Caco-2 (cell line): ENCODE results near the gene CFAP97. TPM values are rescaled to one million over a fixed set of nuclear protein-coding genes. Genes with fewer than 3 reads are reported as not detected.

Experiments used
- BruUV-seq: library from RNA; stranded (reverse); fragments of 400-500 nt; replicated peaks from 2 replicates; lab custom pipeline; 2021; lab: Mats Ljungman, UMichigan
- CTCF ChIA-PET: fragments of 300-600 bp; sonication (Branson Sonifier 250); formaldehyde crosslinking; loops from one replicate; lab custom pipeline; 2022; ENCODE audit warnings: antibody characterized with exemption; lab: Charles Lee
- POLR2A ChIA-PET: fragments of 300-600 bp; sonication (Branson Sonifier 250); formaldehyde crosslinking; loops from one replicate; lab custom pipeline; 2022; ENCODE audit warnings: antibody characterized with exemption; lab: Charles Lee
- DNase-seq, 2 experiments: peaks; one replicate each; pipeline versions ENCODE4 v3.0.0 to v3.0.0-alpha.2; 2020 to 2022
- H3K27me3 ChIP-seq: replicated peaks from 2 replicates; pipeline ENCODE4 v1.6.0; 2011; ENCODE audit warnings: low read length; ENCODE audit not compliant: control insufficient read depth, insufficient read depth
- H3K36me3 ChIP-seq: 2 replicates; pipeline ENCODE4 v1.5.1; 2011; ENCODE audit warnings: low read length; ENCODE audit not compliant: control insufficient read depth, insufficient read depth
- H3K4me1 ChIP-seq: fragments of 250-450 bp; sonication (Bioruptor Pico); 2 replicates; pipeline ENCODE4 v1.5.1; 2020; ENCODE audit warnings: mild to moderate bottlenecking
- H3K4me3 ChIP-seq: 2 replicates; pipeline ENCODE4 v1.5.1; 2011; ENCODE audit warnings: low read depth, mild to moderate bottlenecking, control low read depth, low read length
- H3K9me3 ChIP-seq: fragments of 250-450 bp; sonication (Bioruptor Pico); 2 replicates; pipeline ENCODE4 v1.5.1; 2020; ENCODE audit warnings: mild to moderate bottlenecking, moderate library complexity
- H3K27ac Mint-ChIP-seq: one replicate; pipeline ENCODE4 v1.8.0; 2022; ENCODE audit warnings: mixed read lengths; ENCODE audit not compliant: unreplicated experiment
- H3K27me3 Mint-ChIP-seq: one replicate; pipeline ENCODE4 v1.8.0; 2022; ENCODE audit warnings: mixed read lengths; ENCODE audit not compliant: insufficient read depth, unreplicated experiment
- H3K36me3 Mint-ChIP-seq: one replicate; pipeline ENCODE4 v1.8.0; 2022; ENCODE audit warnings: mild to moderate bottlenecking, mixed read lengths; ENCODE audit not compliant: insufficient read depth, unreplicated experiment
- H3K4me1 Mint-ChIP-seq: one replicate; pipeline ENCODE4 v1.8.0; 2022; ENCODE audit warnings: low read depth, mixed read lengths; ENCODE audit not compliant: unreplicated experiment
- H3K4me3 Mint-ChIP-seq: one replicate; pipeline ENCODE4 v1.8.0; 2022; ENCODE audit warnings: mild to moderate bottlenecking, moderate library complexity, mixed read lengths; ENCODE audit not compliant: unreplicated experiment
- H3K9me3 Mint-ChIP-seq: one replicate; pipeline ENCODE4 v1.8.0; 2022; ENCODE audit warnings: mixed read lengths; ENCODE audit not compliant: unreplicated experiment
- intact Hi-C: fragments of 100-400 bp; cut with micrococcal nuclease; formaldehyde crosslinking; loops from one replicate; pipeline ENCODE4 v1.10.0; 2022; ENCODE audit not compliant: unreplicated experiment
- total RNA-seq: library from RNA; stranded (reverse); gene quantifications from 2 replicates; pipeline ENCODE4 v1.2.3, GENCODE V29; 2022
- TF ChIP-seq, protein P1 (sequence below), 2 experiments: fragments of 200-600 bp in 1 of 2; IDR thresholded peaks; 1 replicate in 1 of 2; 2 replicates in 1 of 2; pipeline versions ENCODE4 v1.5.1 to v1.8.0; 2011 to 2022; ENCODE audit warnings: antibody characterized with exemption in 1 of 2, control low read depth in 1 of 2, inconsistent platforms in 1 of 2, low read depth in 1 of 2, low read length in 1 of 2, mild to moderate bottlenecking in 1 of 2, moderate library complexity in 1 of 2; ENCODE audit not compliant: insufficient read depth in 1 of 2, severe bottlenecking in 1 of 2, unreplicated experiment in 1 of 2

Gene CFAP97
- total RNA-seq, 1 experiment from 2014 or later = 20.3 TPM

DNA sequence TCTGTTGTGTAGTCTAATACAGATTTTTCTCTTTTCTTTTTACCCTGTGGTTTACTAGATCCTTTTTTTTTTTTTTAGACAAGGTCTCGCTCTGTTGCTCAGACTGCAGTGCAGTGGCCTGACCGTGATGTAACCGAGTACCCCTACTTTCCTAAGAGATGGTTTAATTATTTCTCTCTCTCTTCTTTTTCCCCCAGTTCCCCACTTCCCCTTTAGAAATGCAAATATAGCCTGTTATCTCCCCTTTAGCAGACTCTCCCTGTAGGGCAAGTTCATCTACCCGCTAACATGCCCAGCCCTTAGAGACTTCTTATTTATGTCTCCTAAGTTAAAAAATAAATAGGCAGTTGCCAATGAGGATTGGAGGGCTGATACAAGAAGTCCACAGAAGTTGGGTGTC, 10.1 kb upstream of the CFAP97 start:
- TF ChIP-seq, protein P1, sequence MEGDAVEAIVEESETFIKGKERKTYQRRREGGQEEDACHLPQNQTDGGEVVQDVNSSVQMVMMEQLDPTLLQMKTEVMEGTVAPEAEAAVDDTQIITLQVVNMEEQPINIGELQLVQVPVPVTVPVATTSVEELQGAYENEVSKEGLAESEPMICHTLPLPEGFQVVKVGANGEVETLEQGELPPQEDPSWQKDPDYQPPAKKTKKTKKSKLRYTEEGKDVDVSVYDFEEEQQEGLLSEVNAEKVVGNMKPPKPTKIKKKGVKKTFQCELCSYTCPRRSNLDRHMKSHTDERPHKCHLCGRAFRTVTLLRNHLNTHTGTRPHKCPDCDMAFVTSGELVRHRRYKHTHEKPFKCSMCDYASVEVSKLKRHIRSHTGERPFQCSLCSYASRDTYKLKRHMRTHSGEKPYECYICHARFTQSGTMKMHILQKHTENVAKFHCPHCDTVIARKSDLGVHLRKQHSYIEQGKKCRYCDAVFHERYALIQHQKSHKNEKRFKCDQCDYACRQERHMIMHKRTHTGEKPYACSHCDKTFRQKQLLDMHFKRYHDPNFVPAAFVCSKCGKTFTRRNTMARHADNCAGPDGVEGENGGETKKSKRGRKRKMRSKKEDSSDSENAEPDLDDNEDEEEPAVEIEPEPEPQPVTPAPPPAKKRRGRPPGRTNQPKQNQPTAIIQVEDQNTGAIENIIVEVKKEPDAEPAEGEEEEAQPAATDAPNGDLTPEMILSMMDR (IDR thresholded peaks at IDR 0.05; ENCODE audit: insufficient read depth in 1 of 2, low read depth in 1 of 2, low read length in 1 of 2, severe bottlenecking in 1 of 2, unreplicated experiment in 1 of 2) = no peak
- H3K36me3 Mint-ChIP-seq = peaks cover 4% of the 10 kb centered on the region
- 0 out of 2 replicates have a peak, but pooled peaks cover 10% of the 10 kb centered on the region for H3K4me1 ChIP-seq
- no peak overlapping the region for H3K4me3 ChIP-seq
- POLR2A ChIA-PET = no interaction called here
- DNase-seq = no peak
- H3K4me1 Mint-ChIP-seq = no peaks in the 10 kb centered on the region
- H3K4me3 Mint-ChIP-seq = no peak overlapping the region
- no peaks in the 10 kb centered on the region for H3K27me3 Mint-ChIP-seq
- H3K36me3 ChIP-seq = no peaks in the 10 kb centered on the region
- intact Hi-C loops = loop anchor here (5.0 kb wide), 1 partner anchor 73 kb away; no protein-coding TSS in a partner anchor
- H3K9me3 Mint-ChIP-seq = no peaks in the 10 kb centered on the region
- BruUV-seq = no TSS peak
- no peak overlapping the region for H3K27ac Mint-ChIP-seq
- no peaks in the 10 kb centered on the region for H3K9me3 ChIP-seq
- CTCF ChIA-PET = no interaction called here
- H3K27me3 ChIP-seq = no peaks in the 10 kb centered on the region

DNA sequence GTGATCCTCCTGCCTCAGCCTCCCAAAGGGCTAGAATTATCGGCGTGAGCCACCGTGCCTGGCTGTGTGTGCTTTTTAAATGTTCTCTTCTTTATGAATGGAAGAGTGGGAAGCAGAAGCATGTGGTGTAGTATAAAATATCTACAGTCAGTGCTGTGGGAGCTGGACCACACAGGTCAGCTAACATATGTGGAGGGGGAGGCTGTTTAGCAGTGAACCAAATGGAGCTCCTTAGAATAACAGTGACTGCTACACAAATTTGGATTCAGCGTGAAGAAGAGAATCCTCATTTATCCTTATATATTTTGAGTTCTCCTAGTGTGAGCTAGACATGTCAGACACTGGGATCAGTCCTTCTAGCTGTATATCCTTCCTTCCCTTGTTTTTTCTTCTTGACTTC, 8.8 kb upstream of the CFAP97 start:
- CTCF ChIA-PET = no interaction called here

DNA sequence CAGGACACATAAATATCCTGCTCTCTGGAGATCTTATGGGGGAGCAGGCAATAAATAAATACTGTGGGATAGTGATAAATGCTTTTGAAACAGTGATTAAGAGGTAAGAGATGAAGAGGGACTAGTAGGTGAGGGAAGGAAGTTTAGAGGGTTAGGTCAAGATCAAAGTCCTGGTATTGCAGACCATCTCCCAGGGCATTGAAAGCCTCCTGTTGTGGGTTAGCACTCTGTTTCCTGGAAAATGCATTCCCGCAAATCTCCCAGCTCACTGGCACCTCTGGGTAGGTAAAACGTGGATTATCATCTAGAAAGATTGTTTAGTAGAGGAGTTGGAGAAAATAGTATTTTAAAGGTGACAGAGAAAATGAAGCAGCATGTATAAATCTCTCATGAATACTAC, 7.8 kb upstream of the CFAP97 start:
- Mint-ChIP-seq H3K9me3 (no peaks in the 10 kb centered on the region), H3K4me1 (no peaks in the 10 kb centered on the region), H3K27ac (no peak overlapping the region), H3K27me3 (no peaks in the 10 kb centered on the region), H3K4me3 (no peak overlapping the region), H3K36me3 (peaks cover 11% of the 10 kb centered on the region)
- TF ChIP-seq, protein P1 (IDR thresholded peaks at IDR 0.05; ENCODE audit: insufficient read depth in 1 of 2, low read depth in 1 of 2, low read length in 1 of 2, severe bottlenecking in 1 of 2, unreplicated experiment in 1 of 2) = no peak
- Histone ChIP-seq H3K9me3 (no peaks in the 10 kb centered on the region), H3K36me3 (no peaks in the 10 kb centered on the region), H3K4me3 (no peak overlapping the region; the same call in 1 of the 2 replicates), H3K27me3 (no peaks in the 10 kb centered on the region), H3K4me1 (0 out of 2 replicates have a peak, but pooled peaks cover 10% of the 10 kb centered on the region)
- intact Hi-C loops = loop anchor here (5.0 kb wide), 1 partner anchor 76 kb away; no protein-coding TSS in a partner anchor
- CTCF ChIA-PET = no interaction called here
- no peak for DNase-seq
- POLR2A ChIA-PET = no interaction called here
- BruUV-seq = no TSS peak

More for the DNA sequence above, 8.8 kb upstream of the CFAP97 start:
- H3K36me3 ChIP-seq = no peaks in the 10 kb centered on the region
- H3K4me3 Mint-ChIP-seq = no peak overlapping the region
- no TSS peak for BruUV-seq
- no peaks in the 10 kb centered on the region for H3K9me3 ChIP-seq
- intact Hi-C loops = loop anchor here (5.0 kb wide), 1 partner anchor 75 kb away; no protein-coding TSS in a partner anchor
- H3K4me1 ChIP-seq = 0 out of 2 replicates have a peak, but pooled peaks cover 10% of the 10 kb centered on the region
- H3K9me3 Mint-ChIP-seq = no peaks in the 10 kb centered on the region
- no peak overlapping the region for H3K4me3 ChIP-seq
- TF ChIP-seq, protein P1 (IDR thresholded peaks at IDR 0.05; ENCODE audit: insufficient read depth in 1 of 2, low read depth in 1 of 2, low read length in 1 of 2, severe bottlenecking in 1 of 2, unreplicated experiment in 1 of 2) = no peak
- no peaks in the 10 kb centered on the region for H3K4me1 Mint-ChIP-seq
- no peak for DNase-seq
- no peaks in the 10 kb centered on the region for H3K27me3 ChIP-seq
- POLR2A ChIA-PET = interaction anchor here (0.5 to 0.6 kb wide), 2 partner anchors 9 to 240 kb away, joined by 3 to 5 read pairs; no protein-coding TSS in a partner anchor
- H3K27me3 Mint-ChIP-seq = no peaks in the 10 kb centered on the region
- peaks cover 11% of the 10 kb centered on the region for H3K36me3 Mint-ChIP-seq
- H3K27ac Mint-ChIP-seq = no peak overlapping the region
